Gastroesophageal sphincter (tissue), 4 donors: ENCODE measurements around the gene GLI3. TPM values are rescaled to one million over a fixed set of nuclear protein-coding genes. Genes with fewer than 3 reads are reported as not detected.

Source experiments
- ATAC-seq: fragments of 150-250 bp; one replicate; pipeline ENCODE4 v1.9.1; 2016; ENCODE audit warnings: mild to moderate bottlenecking, moderate library complexity
- H3K27ac ChIP-seq, 4 donors: fragments of 200-600 bp; sonication (generic) in 3 of 4; 1 replicate in 3 of 4; 2 replicates in 1 of 4; pipeline ENCODE4 v1.5.1; 2016 to 2019
- H3K27me3 ChIP-seq: fragments of 200-600 bp; sonication (generic); one replicate; pipeline ENCODE4 v1.5.1; 2019
- H3K36me3 ChIP-seq, 2 donors: fragments of 200-600 bp; sonication (generic); one replicate each; pipeline ENCODE4 v1.5.1; 2019; ENCODE audit warnings: control low read depth in 1 of 2
- H3K4me1 ChIP-seq, 3 donors: fragments of 200-600 bp; sonication (generic); 1 replicate in 2 of 3; 2 replicates in 1 of 3; pipeline ENCODE4 v1.5.1; 2016 to 2019; ENCODE audit warnings: control low read depth in 2 of 3
- H3K4me3 ChIP-seq, 2 donors: fragments of 200-600 bp; sonication (generic); one replicate each; pipeline ENCODE4 v1.5.1; 2019; ENCODE audit warnings: mild to moderate bottlenecking in 1 of 2, moderate library complexity in 1 of 2
- H3K9me3 ChIP-seq, 3 donors: fragments of 200-600 bp; sonication (generic); one replicate each; pipeline ENCODE4 v1.5.1; 2017 to 2019; ENCODE audit warnings: control low read depth in 2 of 3
- CTCF ChIP-seq, 4 experiments: fragments of 200-600 bp in 2 of 4; fragments of 450-650 bp in 2 of 4; sonication (generic) in 1 of 4; IDR thresholded peaks; one replicate each; pipeline ENCODE4 v1.5.1; 2017 to 2019; ENCODE audit warnings: antibody characterized with exemption in 4 of 4, mild to moderate bottlenecking in 2 of 4, moderate library complexity in 2 of 4
- EP300 ChIP-seq: sonication (generic); formaldehyde crosslinking; IDR thresholded peaks from one replicate; pipeline ENCODE4 v1.6.1; 2017; ENCODE audit warnings: antibody characterized with exemption, mild to moderate bottlenecking
- POLR2A ChIP-seq, 2 donors: fragments of 450-650 bp; IDR thresholded peaks; one replicate each; pipeline ENCODE4 v1.6.1; 2017; ENCODE audit warnings: antibody characterized with exemption in 2 of 2, mild to moderate bottlenecking in 2 of 2, moderate library complexity in 1 of 2
- POLR2AphosphoS5 ChIP-seq: sonication (generic); formaldehyde crosslinking; IDR thresholded peaks from one replicate; pipeline ENCODE4 v1.6.1; 2017; ENCODE audit warnings: antibody characterized with exemption
- WGBS, 2 donors: methylation state at CpG; one replicate each; pipeline ENCODE4 v1.1.5; 2018; ENCODE audit warnings: low coverage in 1 of 2; 5-methylcytosine and 5-hydroxymethylcytosine counted together
- total RNA-seq, 4 donors: library from RNA; depleted of rRNA; stranded (reverse); fragments of >200 nt; gene quantifications; one replicate each; pipeline ENCODE4 v1.1.0, GENCODE V29; 2016

Gene GLI3
- total RNA-seq, 4 donors from 2014 or later = 7.3 to 18.2 (median 12.6) TPM

GRCh38 chr7:42214060-42214679 is 22.8 kb downstream of the GLI3 start:
- Histone ChIP-seq H3K27me3 (no peaks in the 10 kb centered on the region), H3K27ac (no peak overlapping the region), H3K9me3 (no peaks in the 10 kb centered on the region), H3K4me1 (peaks cover 0 to 23% (median 0%) of the 10 kb centered on the region in 3 donors), H3K4me3 (no peak overlapping the region), H3K36me3 (no peaks in the 10 kb centered on the region)
- no peak for ATAC-seq
- TF ChIP-seq POLR2A (IDR thresholded peaks at IDR 0.05) (no peak), POLR2AphosphoS5 (no peak), CTCF (IDR thresholded peaks at IDR 0.05) (no peak), EP300 (no peak)
- 85 to 92% methylated on average over 4 to 8 of the region's 8 CpGs for WGBS, 2 donors

- TF ChIP-seq EP300 (no peak), CTCF (IDR thresholded peaks at IDR 0.05) (no peak), POLR2AphosphoS5 (no peak), POLR2A (IDR thresholded peaks at IDR 0.05) (no peak)
- Histone ChIP-seq H3K27ac (no peak overlapping the region), H3K27me3 (no peaks in the 10 kb centered on the region), H3K9me3 (no peaks in the 10 kb centered on the region), H3K36me3 (no peaks in the 10 kb centered on the region), H3K4me1 (peaks cover 0 to 23% (median 0%) of the 10 kb centered on the region in 3 donors), H3K4me3 (no peak overlapping the region)
- no peak for ATAC-seq
- WGBS, 2 donors = 89 to 92% methylated on average over 3 of the region's 3 CpGs
Measured at GRCh38 chr7:42213093-42213492, 23.9 kb downstream of the GLI3 start.

GRCh38 chr7:42212541-42213090 is 24.4 kb downstream of the GLI3 start:
- H3K27me3 ChIP-seq = no peaks in the 10 kb centered on the region

GRCh38 chr7:42211938-42212337 is 25.1 kb downstream of the GLI3 start:
- H3K27me3 ChIP-seq = no peaks in the 10 kb centered on the region
- no peak overlapping the region for H3K27ac ChIP-seq
- ATAC-seq = no peak
- no peaks in the 10 kb centered on the region for H3K9me3 ChIP-seq
- 49 to 84% methylated on average over 3 of the region's 3 CpGs for WGBS, 2 donors
- H3K36me3 ChIP-seq = no peaks in the 10 kb centered on the region
- H3K4me3 ChIP-seq = no peak overlapping the region
- no peak for TF ChIP-seq POLR2A (IDR thresholded peaks at IDR 0.05)
- TF ChIP-seq CTCF (IDR thresholded peaks at IDR 0.05) = no peak
- TF ChIP-seq POLR2AphosphoS5 = no peak
- no peak for TF ChIP-seq EP300
- peaks cover 0 to 18% (median 0%) of the 10 kb centered on the region in 3 donors for H3K4me1 ChIP-seq

More at GRCh38 chr7:42212541-42213090, 24.4 kb downstream of the GLI3 start:
- Histone ChIP-seq H3K9me3 (no peaks in the 10 kb centered on the region), H3K27ac (no peak overlapping the region), H3K36me3 (no peaks in the 10 kb centered on the region), H3K4me3 (no peak overlapping the region), H3K4me1 (peaks cover 0 to 20% (median 0%) of the 10 kb centered on the region in 3 donors)
- WGBS, 2 donors = 91 to 92% methylated on average over 6 to 8 of the region's 8 CpGs
- ATAC-seq = no peak
- TF ChIP-seq EP300 = no peak
- TF ChIP-seq POLR2A (IDR thresholded peaks at IDR 0.05) = no peak
- no peak for TF ChIP-seq POLR2AphosphoS5
- no peak for TF ChIP-seq CTCF (IDR thresholded peaks at IDR 0.05)

- Histone ChIP-seq H3K27me3 (no peaks in the 10 kb centered on the region), H3K4me1 (peaks cover 0 to 16% (median 0%) of the 10 kb centered on the region in 3 donors), H3K9me3 (no peaks in the 10 kb centered on the region), H3K36me3 (no peaks in the 10 kb centered on the region), H3K4me3 (no peak overlapping the region), H3K27ac (no peak overlapping the region)
- no peak for ATAC-seq
- 69 to 72% methylated on average over 3 of the region's 3 CpGs for WGBS, 2 donors
- TF ChIP-seq CTCF (IDR thresholded peaks at IDR 0.05) (no peak), POLR2A (IDR thresholded peaks at IDR 0.05) (no peak), EP300 (no peak), POLR2AphosphoS5 (no peak)
Measured at GRCh38 chr7:42210779-42211178, 26.2 kb downstream of the GLI3 start.
